Osteoblast (primary cell): Measurements from ENCODE around the gene GNG5. TPM values are rescaled to one million over a fixed set of nuclear protein-coding genes. Genes with fewer than 3 reads are reported as not detected.

Experiments
- DNase-seq: peaks from one replicate; pipeline ENCODE4 v3.0.0; 2011; ENCODE audit warnings: low spot score, mixed read lengths; ENCODE audit not compliant: insufficient read length; ENCODE audit errors: missing footprints
- H2AFZ ChIP-seq: 2 replicates; pipeline ENCODE4 v1.6.0; 2011; ENCODE audit warnings: mild to moderate bottlenecking, low read length
- H3K27ac ChIP-seq: 2 replicates; pipeline ENCODE4 v1.5.1; 2011; ENCODE audit warnings: mild to moderate bottlenecking, low read depth, low read length, moderate library complexity
- H3K27me3 ChIP-seq: 2 replicates; pipeline ENCODE4 v1.6.0; 2012; ENCODE audit warnings: mild to moderate bottlenecking, control low read depth, inconsistent platforms, low read length, moderate library complexity; ENCODE audit not compliant: insufficient read depth
- H3K36me3 ChIP-seq: 2 replicates; pipeline ENCODE4 v1.5.1; 2011; ENCODE audit warnings: mild to moderate bottlenecking, low read length, control low read depth, moderate library complexity; ENCODE audit not compliant: insufficient read depth
- H3K4me1 ChIP-seq: 2 replicates; pipeline ENCODE4 v1.5.1; 2011; ENCODE audit warnings: mild to moderate bottlenecking, low read length, control low read depth, moderate library complexity; ENCODE audit not compliant: insufficient read depth
- H3K4me2 ChIP-seq: 2 replicates; pipeline ENCODE4 v1.6.0; 2011; ENCODE audit warnings: mild to moderate bottlenecking, low read length; ENCODE audit not compliant: insufficient read depth
- H3K4me3 ChIP-seq: fragments of 200-600 bp; sonication (generic); 3 replicates; pipeline ENCODE4 v1.5.1; 2012; ENCODE audit warnings: mild to moderate bottlenecking, low read length, inconsistent platforms; ENCODE audit not compliant: insufficient read depth
- H3K79me2 ChIP-seq: 2 replicates; pipeline ENCODE4 v1.6.0; 2012; ENCODE audit warnings: mild to moderate bottlenecking, low read length, control low read depth, inconsistent platforms; ENCODE audit not compliant: insufficient read depth
- H3K9me3 ChIP-seq: 2 replicates; pipeline ENCODE4 v1.5.1; 2011; ENCODE audit warnings: low read depth, low read length, control low read depth
- H4K20me1 ChIP-seq: 2 replicates; pipeline ENCODE4 v1.6.0; 2012; ENCODE audit warnings: mild to moderate bottlenecking, low read length, control low read depth; ENCODE audit not compliant: insufficient read depth
- CTCF ChIP-seq: IDR thresholded peaks from 2 replicates; pipeline ENCODE4 v1.5.1; 2011; ENCODE audit warnings: mild to moderate bottlenecking, low read depth, low read length, moderate library complexity; ENCODE audit errors: extremely low read depth
- total RNA-seq: library from RNA; depleted of rRNA; stranded (reverse); fragments of >200 nt; gene quantifications from 2 replicates; pipeline ENCODE4 v1.2.3, GENCODE V29; 2012

The GNG5 gene
- total RNA-seq, 1 donor = 23.5 TPM

- Histone ChIP-seq H2AFZ (no peak overlapping the region), H4K20me1 (no peaks in the 10 kb centered on the region), H3K4me3 (no peak overlapping the region), H3K27ac (no peak overlapping the region), H3K4me2 (no peak overlapping the region), H3K27me3 (no peaks in the 10 kb centered on the region), H3K36me3 (peaks cover 48% of the 10 kb centered on the region), H3K79me2 (peaks cover 34% of the 10 kb centered on the region), H3K4me1 (no peaks in the 10 kb centered on the region), H3K9me3 (no peaks in the 10 kb centered on the region)
- TF ChIP-seq CTCF = no peak
- DNase-seq = no peak
Measured at GRCh38 chr1:84489766-84490165, 16.6 kb downstream of the GNG5 start.

DNA sequence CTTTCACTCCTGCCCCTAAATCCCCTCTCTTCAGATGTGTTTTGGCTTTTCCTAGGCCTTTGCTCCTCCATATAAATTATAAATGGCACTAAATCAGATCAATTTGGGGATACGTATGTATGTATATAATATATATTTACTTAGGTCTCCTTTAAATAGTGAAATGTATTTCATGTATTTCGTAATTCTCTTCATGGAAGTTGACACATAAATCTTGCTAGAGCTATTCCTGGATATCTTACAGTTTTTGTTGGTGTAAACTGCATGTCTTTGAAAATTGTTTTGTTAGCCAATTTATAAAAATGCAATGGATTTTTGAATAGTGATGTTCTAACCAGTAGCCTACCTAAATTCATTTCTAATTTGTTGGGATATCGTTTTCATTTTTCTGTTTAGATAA lies 18.3 kb downstream of the GNG5 start:
- Histone ChIP-seq H3K9me3 (no peaks in the 10 kb centered on the region), H3K36me3 (peaks cover 53% of the 10 kb centered on the region), H4K20me1 (no peaks in the 10 kb centered on the region), H3K4me3 (no peak overlapping the region), H3K27ac (no peak overlapping the region), H3K4me2 (no peak overlapping the region), H2AFZ (no peak overlapping the region), H3K4me1 (no peaks in the 10 kb centered on the region), H3K27me3 (no peaks in the 10 kb centered on the region), H3K79me2 (peaks cover 44% of the 10 kb centered on the region)
- DNase-seq = peak; percentile 61
- TF ChIP-seq CTCF = no peak

DNA sequence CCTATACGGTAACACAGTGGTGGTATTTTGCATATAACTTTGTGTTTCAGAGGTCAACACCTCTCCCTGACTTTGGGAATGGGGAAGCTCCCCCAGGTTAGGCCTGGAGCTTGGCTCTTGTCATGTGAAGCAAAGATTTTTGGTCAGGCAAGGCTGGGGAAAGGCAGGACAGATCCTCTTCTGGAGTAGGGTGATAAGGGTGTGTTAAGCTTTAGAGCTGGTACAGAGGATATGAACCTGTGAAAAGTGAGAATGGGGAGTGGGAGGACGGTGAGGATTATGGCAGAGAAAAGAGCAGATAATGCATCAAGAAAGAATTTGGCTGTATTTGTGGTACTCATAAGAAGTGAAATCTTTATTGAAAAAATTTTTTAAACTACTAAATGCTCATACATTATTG lies 25.1 kb downstream of the GNG5 start:
- Histone ChIP-seq H4K20me1 (no peaks in the 10 kb centered on the region), H3K4me3 (no peak overlapping the region), H3K9me3 (no peaks in the 10 kb centered on the region), H3K79me2 (peaks cover 62% of the 10 kb centered on the region), H3K4me1 (peaks cover 7% of the 10 kb centered on the region), H3K36me3 (peaks cover 19% of the 10 kb centered on the region), H3K27me3 (peaks cover 9% of the 10 kb centered on the region), H2AFZ (no peak overlapping the region), H3K27ac (no peak overlapping the region), H3K4me2 (no peak overlapping the region)
- no peak for TF ChIP-seq CTCF
- DNase-seq = no peak

DNA sequence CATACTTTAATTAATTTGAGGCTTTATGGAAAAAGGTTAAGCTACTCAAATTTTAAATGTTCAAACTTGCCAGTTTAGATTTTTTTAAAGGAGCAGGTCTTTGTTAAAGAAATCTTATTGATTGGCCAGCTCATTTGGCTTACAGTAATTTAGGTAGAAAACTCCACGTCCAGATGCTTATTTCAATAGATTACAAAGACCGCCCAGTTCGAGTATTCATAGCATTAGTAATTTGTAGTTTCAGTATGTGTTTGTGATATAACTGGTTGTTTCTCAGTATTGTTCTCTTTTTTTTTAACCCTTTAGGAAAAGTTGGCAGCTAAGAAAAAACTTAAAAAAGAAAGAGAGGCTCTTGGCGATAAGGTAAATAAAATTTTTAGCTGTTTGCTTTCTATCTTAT lies 25.7 kb downstream of the GNG5 start:
- no peak for TF ChIP-seq CTCF

More for the DNA sequence above, 25.7 kb downstream of the GNG5 start:
- no peak for DNase-seq
- Histone ChIP-seq H3K4me3 (peak overlapping the region; percentile 94), H3K27me3 (peaks cover 10% of the 10 kb centered on the region), H3K27ac (no peak overlapping the region), H3K4me2 (peak overlapping the region; percentile 88), H3K9me3 (no peaks in the 10 kb centered on the region), H2AFZ (no peak overlapping the region), H3K36me3 (peaks cover 19% of the 10 kb centered on the region), H4K20me1 (no peaks in the 10 kb centered on the region), H3K79me2 (peaks cover 56% of the 10 kb centered on the region), H3K4me1 (peaks cover 7% of the 10 kb centered on the region)
